NCI-H2171 (cell line): Measurements from ENCODE around the gene HYAL3.
"Not testable (repeated sequence)": the region's sequence is repeated elsewhere in the genome, so short reads cannot be mapped to it uniquely, and the experiment has no call there.

ENCODE experiments used
- DNase-seq: peaks from one replicate; lab custom pipeline; 2025; lab: John Stamatoyannopoulos, UW

Gene HYAL3

GRCh38 chr3:50269460-50269859 lies 29.7 kb downstream of the HYAL3 start:
- no peak for DNase-seq

- no peak for DNase-seq
Observed at GRCh38 chr3:50268703-50269451, 30.3 kb downstream of the HYAL3 start, which contains the start of gene SEMA3B. SEMA3B (plus strand) TSS chr3:50269147; CDS start chr3:50269241, 94 bp downstream.

GRCh38 chr3:50268276-50268675 lies 30.9 kb downstream of the HYAL3 start:
- DNase-seq: no peak

GRCh38 chr3:50267280-50267913 lies 31.8 kb downstream of the HYAL3 start:
- DNase-seq: no peak

- no peak for DNase-seq
Observed at GRCh38 chr3:50266836-50267235, 32.4 kb downstream of the HYAL3 start.

- DNase-seq: no peak
Observed at GRCh38 chr3:50266017-50266416, 33.2 kb downstream of the HYAL3 start.

- no peak for DNase-seq
Observed at GRCh38 chr3:50265571-50265970, 33.6 kb downstream of the HYAL3 start.

GRCh38 chr3:50264964-50265485 lies 34.2 kb downstream of the HYAL3 start:
- no peak for DNase-seq

GRCh38 chr3:50264383-50264963 lies 34.7 kb downstream of the HYAL3 start:
- DNase-seq: no peak

GRCh38 chr3:50263478-50264382 lies 35.5 kb downstream of the HYAL3 start:
- DNase-seq: no peak

- DNase-seq: no peak
Observed at GRCh38 chr3:50262778-50263177, 36.4 kb downstream of the HYAL3 start.

- not testable (repeated sequence) for DNase-seq
Observed at GRCh38 chr3:50262200-50262599, 37.0 kb downstream of the HYAL3 start.

GRCh38 chr3:50261505-50261904 lies 37.7 kb downstream of the HYAL3 start:
- no peak for DNase-seq

GRCh38 chr3:50260942-50261441 lies 38.2 kb downstream of the HYAL3 start:
- no peak for DNase-seq

- peak; percentile 39 for DNase-seq
Observed at GRCh38 chr3:50260027-50260941, 38.9 kb downstream of the HYAL3 start.

- DNase-seq: peak; percentile 37
Observed at GRCh38 chr3:50259432-50260026, 39.7 kb downstream of the HYAL3 start.

GRCh38 chr3:50258979-50259378 lies 40.2 kb downstream of the HYAL3 start:
- DNase-seq: no peak

- DNase-seq: no peak
Observed at GRCh38 chr3:50258029-50258680, 41.0 kb downstream of the HYAL3 start.
